Transverse colon (tissue), 4 donors: ENCODE results near the gene DRC7. TPM values are rescaled to one million over a fixed set of nuclear protein-coding genes. Genes with fewer than 3 reads are reported as not detected.

ENCODE experiments used
- DNase-seq: peaks from one replicate; pipeline ENCODE4 v3.0.0-alpha.2; 2019
- H3K27ac ChIP-seq, 4 donors: fragments of 200-600 bp; sonication (generic); 2 replicates each; pipeline ENCODE4 v1.5.1; 2016 to 2018; ENCODE audit warnings: inconsistent platforms in 4 of 4
- H3K27me3 ChIP-seq: fragments of 200-600 bp; sonication (generic); 2 replicates; pipeline ENCODE4 v1.5.1; 2017; ENCODE audit warnings: inconsistent platforms
- H3K36me3 ChIP-seq, 4 donors: fragments of 200-600 bp; sonication (generic); 2 replicates each; pipeline ENCODE4 v1.5.1; 2017 to 2019; ENCODE audit warnings: inconsistent platforms in 4 of 4
- H3K4me1 ChIP-seq, 4 donors: fragments of 200-600 bp; sonication (generic); 2 replicates each; pipeline ENCODE4 v1.5.1; 2017 to 2020; ENCODE audit warnings: inconsistent platforms in 4 of 4
- H3K4me3 ChIP-seq, 4 donors: fragments of 200-600 bp; sonication (generic); 1 replicate in 1 of 4; 2 replicates in 3 of 4; pipeline versions ENCODE4 v1.5.1 to v1.6.1; 2017 to 2019; ENCODE audit warnings: inconsistent platforms in 4 of 4
- H3K9me3 ChIP-seq, 2 donors: fragments of 200-600 bp; sonication (generic); 2 replicates each; pipeline ENCODE4 v1.5.1; 2017 to 2019; ENCODE audit warnings: inconsistent platforms in 2 of 2
- EP300 ChIP-seq: sonication (generic); formaldehyde crosslinking; IDR thresholded peaks from one replicate; pipeline ENCODE4 v1.6.1; 2017; ENCODE audit warnings: antibody characterized with exemption, low read depth
- POLR2A ChIP-seq: fragments of 450-650 bp; IDR thresholded peaks from one replicate; pipeline ENCODE4 v1.6.1; 2016; ENCODE audit warnings: antibody characterized with exemption, mild to moderate bottlenecking, moderate library complexity
- POLR2AphosphoS5 ChIP-seq, 3 donors: sonication (generic); formaldehyde crosslinking; IDR thresholded peaks; one replicate each; pipeline ENCODE4 v1.6.1; 2016; ENCODE audit warnings: antibody characterized with exemption in 3 of 3
- WGBS, 2 donors: methylation state at CpG; one replicate each; pipeline ENCODE4 v1.1.5; 2018; ENCODE audit warnings: low coverage in 1 of 2; 5-methylcytosine and 5-hydroxymethylcytosine counted together
- in situ Hi-C, 4 donors: fragments of 200-750 bp; cut with MboI; loops; one replicate each; pipeline versions ENCODE4 v1.15.0 to v1.15.1; 2017; ENCODE audit warnings: low sequenced_read_pairs in 3 of 4, low pct_ligation_motif_present in 1 of 4, low pct_unique_long_range_greater_than_20kb in 1 of 4
- intact Hi-C: fragments of 100-400 bp; cut with DNase I; formaldehyde crosslinking; loops from one replicate; pipeline ENCODE4 v1.15.1; 2023; ENCODE audit warnings: low total_unique reads
- total RNA-seq, 4 donors: library from RNA; depleted of rRNA; stranded (reverse); fragments of >200 nt; gene quantifications; one replicate each; pipeline ENCODE4 v1.1.0, GENCODE V29; 2016
- TF ChIP-seq, protein P1 (sequence below), 5 experiments: fragments of 200-600 bp in 3 of 5; fragments of 450-650 bp in 2 of 5; sonication (generic) in 3 of 5; IDR thresholded peaks; 1 replicate in 2 of 5; 2 replicates in 3 of 5; pipeline ENCODE4 v1.5.1; 2016 to 2017; ENCODE audit warnings: antibody characterized with exemption in 5 of 5, inconsistent platforms in 3 of 5, mild to moderate bottlenecking in 2 of 5, moderate library complexity in 1 of 5

Gene DRC7
- total RNA-seq, 4 donors from 2014 or later, result not detected

DNA sequence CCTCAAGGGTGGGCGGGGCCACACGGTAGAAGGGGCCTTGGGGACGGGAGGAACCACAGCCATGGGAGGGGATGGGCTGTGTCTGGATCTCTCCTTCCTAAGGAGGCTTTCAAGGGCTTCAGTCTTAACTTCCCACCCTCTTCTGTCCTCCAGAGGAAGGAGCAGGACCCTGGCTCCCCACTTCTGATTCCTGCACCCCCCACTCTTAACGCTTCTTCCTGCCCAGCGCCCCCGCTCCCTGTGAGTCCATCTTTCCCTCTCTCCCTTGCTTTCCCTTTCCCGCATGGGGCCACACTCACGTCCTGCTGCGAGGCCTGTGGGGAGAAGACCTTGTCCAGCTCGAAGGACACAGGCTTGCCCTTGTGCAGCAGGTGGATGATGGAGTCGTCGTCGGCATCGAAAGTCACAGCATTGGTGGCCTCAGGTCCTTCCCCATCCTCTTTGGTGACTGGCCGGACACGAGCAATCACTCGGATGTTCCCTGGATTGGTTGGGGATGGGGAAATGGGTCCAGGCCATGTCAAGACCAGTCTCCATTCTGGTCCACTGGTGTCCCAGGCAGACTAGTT is 70.6 kb downstream of the DRC7 start:
- H3K27me3 ChIP-seq, result no peaks in the 10 kb centered on the region
- intact Hi-C loops (no loop called here), in situ Hi-C loops (loop anchor here in 3 of 4 donors (25.0 kb wide), 1 partner anchor 247 kb away; the partner anchor contains the start of genes USB1 (in 3 of the 3) and ZNF319 (in 3 of the 3))
- no peak overlapping the region for H3K27ac ChIP-seq
- WGBS, 2 donors, result 52 to 91% methylated on average over 3 to 17 of the region's 17 CpGs
- no peaks in the 10 kb centered on the region for H3K9me3 ChIP-seq
- DNase-seq, result no peak
- no peak overlapping the region for H3K4me3 ChIP-seq
- no peaks in the 10 kb centered on the region for H3K4me1 ChIP-seq
- no peaks in the 10 kb centered on the region for H3K36me3 ChIP-seq
- TF ChIP-seq EP300 (no peak), POLR2AphosphoS5 (IDR thresholded peaks at IDR 0.05) (no peak), POLR2A (no peak)
- TF ChIP-seq, protein P1, sequence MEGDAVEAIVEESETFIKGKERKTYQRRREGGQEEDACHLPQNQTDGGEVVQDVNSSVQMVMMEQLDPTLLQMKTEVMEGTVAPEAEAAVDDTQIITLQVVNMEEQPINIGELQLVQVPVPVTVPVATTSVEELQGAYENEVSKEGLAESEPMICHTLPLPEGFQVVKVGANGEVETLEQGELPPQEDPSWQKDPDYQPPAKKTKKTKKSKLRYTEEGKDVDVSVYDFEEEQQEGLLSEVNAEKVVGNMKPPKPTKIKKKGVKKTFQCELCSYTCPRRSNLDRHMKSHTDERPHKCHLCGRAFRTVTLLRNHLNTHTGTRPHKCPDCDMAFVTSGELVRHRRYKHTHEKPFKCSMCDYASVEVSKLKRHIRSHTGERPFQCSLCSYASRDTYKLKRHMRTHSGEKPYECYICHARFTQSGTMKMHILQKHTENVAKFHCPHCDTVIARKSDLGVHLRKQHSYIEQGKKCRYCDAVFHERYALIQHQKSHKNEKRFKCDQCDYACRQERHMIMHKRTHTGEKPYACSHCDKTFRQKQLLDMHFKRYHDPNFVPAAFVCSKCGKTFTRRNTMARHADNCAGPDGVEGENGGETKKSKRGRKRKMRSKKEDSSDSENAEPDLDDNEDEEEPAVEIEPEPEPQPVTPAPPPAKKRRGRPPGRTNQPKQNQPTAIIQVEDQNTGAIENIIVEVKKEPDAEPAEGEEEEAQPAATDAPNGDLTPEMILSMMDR (IDR thresholded peaks at IDR 0.05), result no peak

DNA sequence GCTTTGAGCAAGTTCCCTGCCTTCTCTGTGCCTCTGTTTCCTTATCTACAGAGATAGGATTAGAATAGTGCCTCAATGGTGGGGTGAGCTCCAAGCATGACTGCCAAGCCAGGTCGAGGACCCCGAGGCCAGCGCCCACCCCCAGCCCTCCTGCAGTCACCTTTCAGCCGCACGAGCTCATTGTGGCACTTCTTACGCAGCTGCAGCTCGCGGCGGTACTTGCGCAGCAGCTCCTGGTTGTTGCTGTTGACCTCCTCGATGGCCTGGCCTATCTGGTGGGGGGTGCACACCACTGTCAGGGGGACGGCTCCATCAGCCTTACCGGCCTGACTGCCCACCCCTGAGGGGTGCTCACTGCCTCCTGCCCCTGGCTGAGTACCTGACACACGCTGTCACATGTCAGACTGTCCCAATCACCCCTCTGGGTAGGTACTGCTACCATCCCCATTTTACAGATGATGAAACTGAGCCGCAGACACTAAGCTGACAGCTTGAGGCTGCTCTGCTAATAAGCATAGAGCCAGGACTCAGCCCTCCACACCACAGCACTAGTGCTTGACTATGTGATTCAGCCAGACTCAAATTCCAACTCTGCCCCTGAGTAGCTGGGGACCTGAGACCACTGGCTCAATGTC is 72.2 kb downstream of the DRC7 start:
- Histone ChIP-seq H3K27ac (no peak overlapping the region), H3K4me1 (no peaks in the 10 kb centered on the region), H3K9me3 (no peaks in the 10 kb centered on the region), H3K27me3 (no peaks in the 10 kb centered on the region), H3K4me3 (no peak overlapping the region), H3K36me3 (no peaks in the 10 kb centered on the region)
- TF ChIP-seq POLR2AphosphoS5 (IDR thresholded peaks at IDR 0.05) (no peak), POLR2A (no peak), EP300 (no peak)
- DNase-seq, result no peak
- WGBS, 2 donors, result 90% methylated on average over 15 of the region's 15 CpGs; no CpG with 5 or more reads in 1 of the 2 donors
- in situ Hi-C loops (loop anchor here in 3 of 4 donors (25.0 kb wide), 1 partner anchor 245 kb away; the partner anchor contains the start of genes USB1 (in 3 of the 3) and ZNF319 (in 3 of the 3)), intact Hi-C loops (no loop called here)

DNA sequence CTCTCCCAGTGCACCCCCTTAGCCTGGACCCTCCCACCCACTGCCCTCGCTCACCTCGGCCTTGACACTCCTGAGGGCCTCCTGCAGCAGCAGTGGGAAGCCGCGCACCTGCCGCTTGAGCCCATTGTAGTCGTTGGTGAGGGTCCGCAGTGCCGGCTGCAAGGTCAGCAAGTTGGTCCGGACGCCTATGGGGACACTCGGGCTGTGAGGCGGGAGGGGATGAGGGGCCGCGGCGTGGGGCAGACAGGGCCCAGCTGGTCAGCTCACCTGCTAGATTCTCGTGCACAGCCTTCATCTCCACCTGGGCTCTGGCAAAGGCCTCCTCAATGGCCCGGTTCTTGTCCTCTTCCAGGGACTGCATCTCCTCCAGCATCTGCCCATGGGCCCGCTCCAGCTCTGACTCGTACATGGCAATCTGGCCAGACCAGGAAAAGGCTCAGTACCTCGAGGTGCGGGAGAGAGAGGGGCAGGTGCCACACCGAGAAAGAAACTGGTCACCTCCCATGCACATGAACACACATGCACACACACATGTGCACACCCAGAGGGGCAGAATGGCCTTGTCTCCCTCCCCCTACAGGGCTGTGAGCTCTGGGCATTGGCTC is 75.0 kb downstream of the DRC7 start:
- Histone ChIP-seq H3K36me3 (no peaks in the 10 kb centered on the region), H3K27ac (no peak overlapping the region), H3K4me3 (no peak overlapping the region), H3K27me3 (no peaks in the 10 kb centered on the region), H3K4me1 (no peaks in the 10 kb centered on the region), H3K9me3 (no peaks in the 10 kb centered on the region)
- WGBS, 2 donors, result 89% methylated on average over 11 of the region's 22 CpGs; no CpG with 5 or more reads in 1 of the 2 donors
- no peak for DNase-seq
- intact Hi-C loops, result no loop called here
- in situ Hi-C loops, result loop anchor here in 3 of 4 donors (25.0 kb wide), 1 partner anchor 243 kb away; the partner anchor contains the start of genes USB1 (in 3 of the 3) and ZNF319 (in 3 of the 3)
- TF ChIP-seq POLR2AphosphoS5 (IDR thresholded peaks at IDR 0.05), result no peak
- TF ChIP-seq EP300, result no peak
- TF ChIP-seq, protein P1 (IDR thresholded peaks at IDR 0.05), result no peak
- no peak for TF ChIP-seq POLR2A

DNA sequence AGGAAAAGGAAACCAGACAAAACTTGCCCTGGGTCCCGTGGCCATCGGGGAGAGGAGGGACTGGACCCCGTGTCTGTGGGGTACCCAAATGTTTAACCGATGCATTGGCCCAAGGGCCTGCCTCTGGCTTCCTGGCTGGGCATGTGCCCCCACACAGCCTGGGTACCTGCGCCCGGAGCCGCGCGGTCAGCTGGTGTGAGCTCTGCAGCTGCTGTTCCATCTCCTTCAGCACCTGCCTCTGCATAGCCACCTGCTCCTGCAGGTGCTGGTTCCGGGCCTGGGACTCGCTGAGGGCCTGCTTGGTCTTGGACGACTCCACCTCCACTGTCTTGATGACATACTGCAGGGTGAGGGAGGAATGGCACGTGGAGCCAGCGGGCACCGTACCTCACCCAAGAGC is 75.8 kb downstream of the DRC7 start:
- DNase-seq, result no peak
- Histone ChIP-seq H3K4me1 (no peaks in the 10 kb centered on the region), H3K9me3 (no peaks in the 10 kb centered on the region), H3K27ac (no peak overlapping the region), H3K27me3 (no peaks in the 10 kb centered on the region), H3K4me3 (no peak overlapping the region), H3K36me3 (no peaks in the 10 kb centered on the region)
- intact Hi-C loops, result no loop called here
- in situ Hi-C loops, result loop anchor here in 3 of 4 donors (25.0 kb wide), 1 partner anchor 242 kb away; the partner anchor contains the start of genes USB1 (in 3 of the 3) and ZNF319 (in 3 of the 3)
- no peak for TF ChIP-seq POLR2AphosphoS5 (IDR thresholded peaks at IDR 0.05)
- TF ChIP-seq, protein P1 (IDR thresholded peaks at IDR 0.05), result no peak
- no peak for TF ChIP-seq EP300
- TF ChIP-seq POLR2A, result no peak
- WGBS, 2 donors, result 93% methylated on average over 15 of the region's 15 CpGs; no CpG with 5 or more reads in 1 of the 2 donors
